Kidney (tissue), 14 donors: Measurements from ENCODE around the gene PDILT. TPM values are rescaled to one million over a fixed set of nuclear protein-coding genes. Genes with fewer than 3 reads are reported as not detected.

Experiments used
- DNase-seq, 5 donors: peaks; one replicate each; pipeline ENCODE4 v3.0.0-alpha.2; 2013 to 2020
- FAIRE-seq: peaks from 2 replicates; lab custom pipeline; 2012; peaks lifted over from hg19 to GRCh38; lab: Jason Lieb, UNC
- H3K27ac ChIP-seq, 2 donors: one replicate each; pipeline ENCODE4 v1.7.0; 2013; ENCODE audit warnings: low read depth in 2 of 2, low read length in 2 of 2, inconsistent platforms in 1 of 2
- H3K27me3 ChIP-seq: one replicate; pipeline ENCODE4 v1.7.1; 2013; ENCODE audit warnings: low read length, inconsistent platforms; ENCODE audit not compliant: control insufficient read depth, insufficient read depth
- H3K36me3 ChIP-seq, 3 donors: one replicate each; pipeline versions ENCODE4 v1.7.0 to v1.7.1; 2013; ENCODE audit warnings: low read length in 3 of 3, control low read depth in 1 of 3, inconsistent platforms in 1 of 3; ENCODE audit not compliant: insufficient read depth in 3 of 3, control insufficient read depth in 2 of 3
- H3K4me1 ChIP-seq, 3 donors: one replicate each; pipeline versions ENCODE4 v1.7.0 to v1.7.1; 2013; ENCODE audit warnings: low read length in 3 of 3, inconsistent platforms in 1 of 3, low read depth in 1 of 3; ENCODE audit not compliant: control insufficient read depth in 2 of 3, insufficient read depth in 2 of 3
- H3K4me3 ChIP-seq, 3 donors: one replicate each; pipeline versions ENCODE4 v1.7.0 to v1.8.1; 2013; ENCODE audit warnings: low read length in 3 of 3, control low read depth in 1 of 3, inconsistent platforms in 1 of 3
- H3K9ac ChIP-seq, 3 donors: one replicate each; pipeline versions ENCODE4 v1.7.0 to v1.7.1; 2013; ENCODE audit warnings: low read length in 3 of 3, control low read depth in 1 of 3, inconsistent platforms in 1 of 3
- H3K9me3 ChIP-seq, 3 donors: one replicate each; pipeline versions ENCODE4 v1.7.0 to v1.7.1; 2013; ENCODE audit warnings: low read length in 3 of 3, control low read depth in 1 of 3, inconsistent platforms in 1 of 3; ENCODE audit not compliant: control insufficient read depth in 2 of 3, insufficient read depth in 1 of 3
- intact Hi-C: fragments of 100-400 bp; cut with DNase I; formaldehyde crosslinking; loops from one replicate; pipeline ENCODE4 v1.11.1; 2022
- polyA plus RNA-seq: library from polyadenylated mRNA; stranded (reverse); fragments of 350-450 nt; fragmentation: Illumina TruSeq; extraction: RNeasy Lipid Tissue Mini Kit (QIAGEN cat#74804); gene quantifications from one replicate; pipeline ENCODE4 v1.2.3, GENCODE V29; 2014; ENCODE audit warnings: low read depth, low replicate concordance; ENCODE audit not compliant: insufficient read depth
- total RNA-seq: library from RNA; stranded (reverse); fragmentation: NEBNext Ultra II Directional; extraction: Animal tissue kit (Norgen Biotek cat#: 25700); gene quantifications from one replicate; pipeline ENCODE4 v1.2.1, GENCODE V29; 2021
- TF ChIP-seq, protein P1 (sequence below): IDR thresholded peaks from 3 replicates; pipeline ENCODE4 v1.5.1; 2012; ENCODE audit warnings: mild to moderate bottlenecking, moderate library complexity, borderline replicate concordance; ENCODE audit not compliant: insufficient read depth; ENCODE audit errors: extremely low read depth
- donor health status: control.
- donor health status: control.
- donor health status: control.
- donor health status: control.
- donor health status: control.
- donor health status: DM: yes; HTN: yes; CAD: no.
- donor health status: Normal renal cell carcinoma (clear cell type).

PDILT gene
- total and polyA plus RNA-seq, 2 donors from 2014 or later: not detected

DNA sequence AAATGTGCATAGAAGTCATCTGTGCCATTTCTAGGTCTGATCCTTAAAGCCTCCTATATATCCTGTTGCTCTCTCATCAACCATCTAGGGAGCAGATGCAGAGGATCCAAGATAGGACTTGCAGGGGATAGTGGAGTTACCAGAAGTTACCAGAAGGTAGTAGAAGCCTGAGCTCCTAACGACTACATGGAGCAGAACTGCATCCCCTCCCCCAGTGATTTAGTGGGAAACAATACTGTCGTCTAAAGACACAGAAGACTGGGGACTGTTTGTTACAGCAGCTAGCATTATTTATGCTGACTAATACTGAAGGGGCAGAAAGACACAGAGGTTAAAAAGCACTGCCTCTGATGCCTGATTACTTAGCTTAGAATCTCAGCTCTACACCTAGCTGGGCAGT lies 93.0 kb downstream of the PDILT start:
- no peak overlapping the region for H3K4me3 ChIP-seq
- H3K9ac ChIP-seq: no peak overlapping the region
- no peaks in the 10 kb centered on the region for H3K9me3 ChIP-seq
- intact Hi-C loops: no loop called here
- H3K36me3 ChIP-seq: no peaks in the 10 kb centered on the region
- no peak for FAIRE-seq
- H3K4me1 ChIP-seq: no peaks in the 10 kb centered on the region
- no peak overlapping the region for H3K27ac ChIP-seq
- DNase-seq: no peak
- TF ChIP-seq, protein P1, sequence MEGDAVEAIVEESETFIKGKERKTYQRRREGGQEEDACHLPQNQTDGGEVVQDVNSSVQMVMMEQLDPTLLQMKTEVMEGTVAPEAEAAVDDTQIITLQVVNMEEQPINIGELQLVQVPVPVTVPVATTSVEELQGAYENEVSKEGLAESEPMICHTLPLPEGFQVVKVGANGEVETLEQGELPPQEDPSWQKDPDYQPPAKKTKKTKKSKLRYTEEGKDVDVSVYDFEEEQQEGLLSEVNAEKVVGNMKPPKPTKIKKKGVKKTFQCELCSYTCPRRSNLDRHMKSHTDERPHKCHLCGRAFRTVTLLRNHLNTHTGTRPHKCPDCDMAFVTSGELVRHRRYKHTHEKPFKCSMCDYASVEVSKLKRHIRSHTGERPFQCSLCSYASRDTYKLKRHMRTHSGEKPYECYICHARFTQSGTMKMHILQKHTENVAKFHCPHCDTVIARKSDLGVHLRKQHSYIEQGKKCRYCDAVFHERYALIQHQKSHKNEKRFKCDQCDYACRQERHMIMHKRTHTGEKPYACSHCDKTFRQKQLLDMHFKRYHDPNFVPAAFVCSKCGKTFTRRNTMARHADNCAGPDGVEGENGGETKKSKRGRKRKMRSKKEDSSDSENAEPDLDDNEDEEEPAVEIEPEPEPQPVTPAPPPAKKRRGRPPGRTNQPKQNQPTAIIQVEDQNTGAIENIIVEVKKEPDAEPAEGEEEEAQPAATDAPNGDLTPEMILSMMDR: no peak
- H3K27me3 ChIP-seq: no peaks in the 10 kb centered on the region

DNA sequence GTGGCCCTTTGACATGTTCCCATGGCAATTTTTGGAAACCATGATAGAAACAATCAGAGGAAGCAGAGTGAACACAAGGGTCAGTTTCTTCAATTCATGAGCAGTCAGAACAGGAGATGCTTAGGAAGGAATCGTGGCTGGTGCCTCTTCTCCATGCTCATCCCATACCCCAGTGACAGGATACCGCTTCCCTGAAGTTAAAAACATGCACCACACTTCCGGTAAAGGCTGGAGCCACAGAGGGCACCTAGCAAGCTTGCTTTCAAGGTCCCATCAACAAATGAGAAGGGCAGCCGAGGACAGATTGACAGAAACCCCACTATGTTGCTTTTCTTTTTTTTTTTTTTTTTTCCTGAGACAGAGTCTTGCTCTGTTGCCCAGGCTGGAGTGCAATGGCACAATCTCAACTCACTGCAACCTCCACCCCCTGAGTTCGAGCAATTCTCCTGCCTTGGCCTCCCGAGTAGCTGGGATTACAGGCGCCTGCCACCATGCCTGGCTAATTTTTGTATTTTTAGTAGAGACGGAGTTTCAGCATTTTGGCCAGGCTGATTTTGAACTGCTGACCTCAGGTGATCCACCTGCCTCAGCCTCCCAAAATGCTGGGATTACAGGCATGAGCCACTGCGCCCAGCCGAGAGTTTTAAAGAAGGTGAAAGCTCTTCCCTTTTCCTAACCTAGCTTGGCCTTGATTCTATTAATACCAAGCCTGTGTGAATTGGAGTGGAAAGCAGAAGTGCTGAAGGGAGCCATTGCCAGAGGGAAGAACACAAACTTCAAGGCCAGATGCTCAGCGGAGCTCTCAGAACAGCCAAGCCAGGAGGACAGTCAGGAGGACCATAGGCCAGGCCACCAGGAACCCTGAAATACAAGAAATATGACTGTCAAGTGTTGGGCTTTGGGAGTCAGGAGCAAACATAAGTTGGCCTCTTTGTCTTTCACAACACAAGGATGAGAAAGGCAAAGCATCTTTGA lies 93.8 kb downstream of the PDILT start:
- Histone ChIP-seq H3K4me1 (no peaks in the 10 kb centered on the region), H3K27ac (no peak overlapping the region), H3K9ac (no peak overlapping the region), H3K4me3 (no peak overlapping the region), H3K27me3 (no peaks in the 10 kb centered on the region), H3K36me3 (no peaks in the 10 kb centered on the region), H3K9me3 (no peaks in the 10 kb centered on the region)
- DNase-seq (no peak), FAIRE-seq (no peak)
- TF ChIP-seq, protein P1: no peak
- intact Hi-C loops: no loop called here

DNA sequence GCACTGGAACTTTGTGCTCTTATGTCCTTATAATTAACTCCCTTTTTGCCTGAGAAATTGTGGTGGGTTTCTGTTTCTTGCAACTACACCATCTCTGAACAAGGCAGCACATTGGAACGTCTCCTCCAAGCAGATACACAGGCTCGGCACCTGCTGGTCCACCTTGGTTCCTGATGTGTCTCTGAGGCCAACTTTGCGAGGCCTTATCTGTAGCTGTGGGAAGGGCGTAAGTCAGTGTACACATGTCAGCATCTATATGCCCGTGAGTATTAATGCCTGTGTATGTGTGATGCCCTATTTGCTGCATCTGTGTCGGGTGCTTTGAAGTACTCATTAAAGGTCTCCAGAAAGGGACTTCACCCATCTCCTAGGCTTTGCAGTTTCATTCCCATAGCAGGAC lies 94.8 kb downstream of the PDILT start:
- DNase-seq: no peak
- H3K36me3 ChIP-seq: no peaks in the 10 kb centered on the region
- no peaks in the 10 kb centered on the region for H3K4me1 ChIP-seq
- no peak overlapping the region for H3K9ac ChIP-seq
- TF ChIP-seq, protein P1: no peak
- no peaks in the 10 kb centered on the region for H3K9me3 ChIP-seq
- intact Hi-C loops: no loop called here
- H3K27me3 ChIP-seq: no peaks in the 10 kb centered on the region
- no peak overlapping the region for H3K27ac ChIP-seq
- H3K4me3 ChIP-seq: no peak overlapping the region
- no peak for FAIRE-seq

Other genes starting within 250 kb of the PDILT start
- 0.94 TPM for gene GP2, start 77.2 kb downstream of the PDILT start, total RNA-seq
- gene GP2, start 77.2 kb downstream of the PDILT start, polyA plus RNA-seq: 9.3 TPM
- 65.7 TPM for gene UMOD, start 52.0 kb downstream of the PDILT start, total RNA-seq
- gene UMOD, start 52.0 kb downstream of the PDILT start, polyA plus RNA-seq: 4,168 TPM
- 8.6 TPM for gene ACSM5, start 4.8 kb upstream of the PDILT start, total RNA-seq
- 22.8 TPM for gene ACSM5, start 4.8 kb upstream of the PDILT start, polyA plus RNA-seq
- 59.3 TPM for gene ACSM2A, start 46.8 kb upstream of the PDILT start, total RNA-seq
- 269 TPM for gene ACSM2A, start 46.8 kb upstream of the PDILT start, polyA plus RNA-seq
- gene ACSM2B, start 171.6 kb upstream of the PDILT start, total RNA-seq: 48.2 TPM
- gene ACSM2B, start 171.6 kb upstream of the PDILT start, polyA plus RNA-seq: 428 TPM